Right forelimb (tissue), 1 donor: ENCODE measurements around the gene ZMYND10.
A peak's percentile ranks its signal among the peaks of the same experiment; 100 is the strongest.

Experiments
- DNase-seq: peaks from one replicate; pipeline ENCODE4 v3.0.0-alpha.2; 2018

ZMYND10 gene

GRCh38 chr3:50300681-50301254 lies 44.8 kb downstream of the ZMYND10 start:
- DNase-seq: no peak

GRCh38 chr3:50299929-50300680 lies 45.4 kb downstream of the ZMYND10 start:
- no peak for DNase-seq

- DNase-seq: no peak
Observed at GRCh38 chr3:50299638-50299928, 45.9 kb downstream of the ZMYND10 start.

GRCh38 chr3:50298836-50299637 lies 46.5 kb downstream of the ZMYND10 start, which contains the start of the genes HYAL3 and NAA80:
HYAL3 (minus strand) TSS chr3:50299405; CDS start chr3:50295602, 3,803 bp downstream.
NAA80 (minus strand) TSS chr3:50299405; CDS start chr3:50297463, 1,942 bp downstream.
- peak; percentile 99 for DNase-seq

- no peak for DNase-seq
Observed at GRCh38 chr3:50297896-50298725, 47.4 kb downstream of the ZMYND10 start.

- DNase-seq: no peak
Observed at GRCh38 chr3:50297384-50297775, 48.2 kb downstream of the ZMYND10 start.

GRCh38 chr3:50296721-50297383 lies 48.7 kb downstream of the ZMYND10 start:
- no peak for DNase-seq

GRCh38 chr3:50295553-50296431 lies 49.7 kb downstream of the ZMYND10 start:
- DNase-seq: no peak

- DNase-seq: no peak
Observed at GRCh38 chr3:50294492-50295403, 50.8 kb downstream of the ZMYND10 start.

- no peak for DNase-seq
Observed at GRCh38 chr3:50294089-50294488, 51.4 kb downstream of the ZMYND10 start.

- DNase-seq: no peak
Observed at GRCh38 chr3:50293079-50293801, 52.3 kb downstream of the ZMYND10 start.

- peak; percentile 96 for DNase-seq
Observed at GRCh38 chr3:50292159-50293078, 53.1 kb downstream of the ZMYND10 start, which contains the start of gene IFRD2. IFRD2 (minus strand) TSS chr3:50292429; CDS start chr3:50292274, 155 bp downstream.
